HG02870 (cell line): Measurements from ENCODE around the gene URAD.
"Not testable (repeated sequence)": the region's sequence is repeated elsewhere in the genome, so short reads cannot be mapped to it uniquely, and the experiment has no call there.

Source experiments
- ATAC-seq: cut with Tn5 transposase; IDR thresholded peaks from one replicate; pipeline ENCODE4 v1.9.1; 2021; ENCODE audit warnings: mild to moderate bottlenecking, moderate library complexity; ENCODE audit not compliant: unreplicated experiment

URAD gene

GRCh38 chr13:27971776-27972477 lies 16.6 kb downstream of the URAD start:
- no peak for ATAC-seq

- ATAC-seq: no peak
These were observed 17.3 kb downstream of the URAD start for GRCh38 chr13:27971236-27971645.

- ATAC-seq: no peak
These were observed 17.9 kb downstream of the URAD start for GRCh38 chr13:27970382-27971235.

- ATAC-seq: no peak
These were observed 18.6 kb downstream of the URAD start for GRCh38 chr13:27969866-27970229.

GRCh38 chr13:27969082-27969865 lies 19.2 kb downstream of the URAD start, which contains the start of gene CDX2:
CDX2 (minus strand) TSS chr13:27969315; CDS start chr13:27969006, 309 bp downstream.
- no peak for ATAC-seq

GRCh38 chr13:27968316-27969081 lies 20.0 kb downstream of the URAD start:
- ATAC-seq: no peak

- ATAC-seq: no peak
These were observed 20.7 kb downstream of the URAD start for GRCh38 chr13:27967736-27968315.

- no peak for ATAC-seq
These were observed 21.2 kb downstream of the URAD start for GRCh38 chr13:27967203-27967735.

GRCh38 chr13:27966641-27967202 lies 21.8 kb downstream of the URAD start:
- no peak for ATAC-seq

- ATAC-seq: no peak
These were observed 22.5 kb downstream of the URAD start for GRCh38 chr13:27965740-27966640.

- ATAC-seq: no peak
These were observed 23.2 kb downstream of the URAD start for GRCh38 chr13:27965343-27965739.

- ATAC-seq: no peak
These were observed 23.7 kb downstream of the URAD start for GRCh38 chr13:27964741-27965323.

GRCh38 chr13:27964206-27964605 lies 24.3 kb downstream of the URAD start:
- ATAC-seq: not testable (repeated sequence)

GRCh38 chr13:27963491-27963890 lies 25.0 kb downstream of the URAD start:
- no peak for ATAC-seq

- no peak for ATAC-seq
These were observed 25.5 kb downstream of the URAD start for GRCh38 chr13:27962982-27963381.

- ATAC-seq: no peak
These were observed 26.2 kb downstream of the URAD start for GRCh38 chr13:27962128-27962841.

GRCh38 chr13:27961227-27962085 lies 27.0 kb downstream of the URAD start:
- ATAC-seq: no peak
